HepG2 (cell line): ENCODE measurements around the gene EMC9. TPM values are rescaled to one million over a fixed set of nuclear protein-coding genes. Genes with fewer than 3 reads are reported as not detected.

ENCODE experiments used
- BRD4 ChIP-seq: sonication (generic); formaldehyde crosslinking; IDR thresholded peaks from 2 replicates; pipeline ENCODE4 v1.4.0; 2020; ENCODE audit warnings: missing genetic modification reagents
- DBP ChIP-seq: sonication (generic); formaldehyde crosslinking; IDR thresholded peaks from 2 replicates; pipeline ENCODE4 v1.4.0; 2020; ENCODE audit warnings: missing genetic modification reagents; ENCODE audit errors: not compliant biosample characterization
- EZH2 ChIP-seq: conservative IDR thresholded peaks from 2 replicates; pipeline ENCODE4 v1.6.1; 2012; ENCODE audit warnings: mild to moderate bottlenecking, low read depth, low read length, moderate library complexity
- FOSL1 ChIP-seq: sonication (generic); formaldehyde crosslinking; IDR thresholded peaks from 2 replicates; pipeline ENCODE4 v1.9.0; 2021; ENCODE audit warnings: missing genetic modification reagents, borderline replicate concordance
- GFI1 ChIP-seq: sonication (generic); formaldehyde crosslinking; IDR thresholded peaks from 2 replicates; pipeline ENCODE4 v1.5.0; 2020; ENCODE audit warnings: missing genetic modification reagents, mild to moderate bottlenecking, borderline replicate concordance
- GTF2F1 ChIP-seq: fragments of 150-350 bp; IDR thresholded peaks from 2 replicates; pipeline ENCODE4 v1.6.1; 2014; ENCODE audit warnings: low read length
- HDAC6 ChIP-seq: fragments of 200-600 bp; sonication (generic); IDR thresholded peaks from 2 replicates; pipeline ENCODE4 v1.7.0; 2017; ENCODE audit warnings: mild to moderate bottlenecking, antibody characterized with exemption, low read length, low read depth
- HMGA1 ChIP-seq: sonication (generic); formaldehyde crosslinking; conservative IDR thresholded peaks from 2 replicates; pipeline ENCODE4 v1.4.0; 2020; ENCODE audit warnings: missing genetic modification reagents
- KLF15 ChIP-seq: sonication (generic); formaldehyde crosslinking; IDR thresholded peaks from 2 replicates; pipeline ENCODE4 v1.8.1; 2023; ENCODE audit warnings: borderline replicate concordance, mild to moderate bottlenecking, inconsistent platforms, missing genetic modification reagents, mixed read lengths
- LRRFIP1 ChIP-seq: sonication (generic); formaldehyde crosslinking; conservative IDR thresholded peaks from 2 replicates; pipeline ENCODE4 v1.4.0; 2020; ENCODE audit warnings: missing genetic modification reagents
- MAFF ChIP-seq: IDR thresholded peaks from 2 replicates; pipeline ENCODE4 v1.6.1; 2011; ENCODE audit warnings: low read depth, low read length, improper control_type of control experiment
- MTA3 ChIP-seq: sonication (generic); formaldehyde crosslinking; IDR thresholded peaks from 2 replicates; pipeline ENCODE4 v1.4.0; 2020; ENCODE audit warnings: missing genetic modification reagents
- NCOR1 ChIP-seq: fragments of 200-600 bp; sonication (generic); IDR thresholded peaks from 2 replicates; pipeline ENCODE4 v1.7.0; 2017; ENCODE audit warnings: antibody characterized with exemption, low read length, borderline replicate concordance
- NR2F1 ChIP-seq, 2 experiments: fragments of 450-650 bp in 1 of 2; formaldehyde crosslinking in 1 of 2; IDR thresholded peaks; 2 replicates each; pipeline versions ENCODE4 v1.5.0 to v1.6.1; 2016 to 2020; ENCODE audit warnings: mild to moderate bottlenecking in 1 of 2, missing compliant biosample characterization in 1 of 2, missing genetic modification reagents in 1 of 2, moderate library complexity in 1 of 2
- POLR2AphosphoS2 ChIP-seq: IDR thresholded peaks from 2 replicates; pipeline ENCODE4 v1.6.1; 2011; ENCODE audit warnings: low read depth, low read length, improper control_type of control experiment
- PRPF4 ChIP-seq: fragments of 200-400 bp; formaldehyde crosslinking; IDR thresholded peaks from 2 replicates; pipeline ENCODE4 v1.6.1; 2016; ENCODE audit warnings: low read length, low read depth; ENCODE audit not compliant: poor library complexity, severe bottlenecking
- SETDB1 ChIP-seq: sonication (generic); formaldehyde crosslinking; IDR thresholded peaks from 2 replicates; pipeline ENCODE4 v1.5.1; 2020; ENCODE audit warnings: missing genetic modification reagents, mild to moderate bottlenecking, borderline replicate concordance
- SYNCRIP ChIP-seq: fragments of 200-400 bp; formaldehyde crosslinking; IDR thresholded peaks from 2 replicates; pipeline ENCODE4 v1.6.1; 2018; ENCODE audit warnings: mild to moderate bottlenecking, low read depth, low read length; ENCODE audit not compliant: insufficient read depth
- TBX3 ChIP-seq: fragments of 450-650 bp; IDR thresholded peaks from 2 replicates; pipeline ENCODE4 v1.6.1; 2017; ENCODE audit warnings: antibody characterized with exemption, mild to moderate bottlenecking, inconsistent platforms, borderline replicate concordance
- ZMAT3 ChIP-seq: sonication (generic); formaldehyde crosslinking; conservative IDR thresholded peaks from 2 replicates; pipeline ENCODE4 v1.7.0; 2021; ENCODE audit warnings: missing genetic modification reagents
- ZNF20 ChIP-seq: sonication (generic); formaldehyde crosslinking; IDR thresholded peaks from 2 replicates; pipeline ENCODE4 v1.4.0; 2020; ENCODE audit warnings: mild to moderate bottlenecking, moderate library complexity, missing genetic modification reagents
- ZNF207 ChIP-seq: fragments of 450-650 bp; IDR thresholded peaks from 2 replicates; pipeline ENCODE4 v1.6.1; 2016; ENCODE audit warnings: antibody characterized with exemption, borderline replicate concordance
- ZNF451 ChIP-seq: sonication (generic); formaldehyde crosslinking; IDR thresholded peaks from 2 replicates; pipeline ENCODE4 v1.5.0; 2020; ENCODE audit warnings: mild to moderate bottlenecking, missing genetic modification reagents
- ZNF563 ChIP-seq: sonication (generic); formaldehyde crosslinking; IDR thresholded peaks from 2 replicates; pipeline ENCODE4 v1.8.0; 2022; ENCODE audit warnings: mild to moderate bottlenecking, moderate library complexity, missing genetic modification reagents
- ZNF768 ChIP-seq: sonication (generic); formaldehyde crosslinking; IDR thresholded peaks from 2 replicates; pipeline ENCODE4 v1.4.0; 2020; ENCODE audit warnings: missing genetic modification reagents
- ZNF782 ChIP-seq: sonication (generic); formaldehyde crosslinking; IDR thresholded peaks from 2 replicates; pipeline ENCODE4 v1.4.0; 2020; ENCODE audit warnings: missing genetic modification reagents, mild to moderate bottlenecking, borderline replicate concordance
- ZNF790 ChIP-seq: sonication (generic); formaldehyde crosslinking; IDR thresholded peaks from 2 replicates; pipeline ENCODE4 v1.8.0; 2022; ENCODE audit warnings: missing genetic modification reagents, mild to moderate bottlenecking, borderline replicate concordance
- polyA plus RNA-seq, 8 experiments: library from polyadenylated mRNA; depleted of rRNA in 3 of 8; stranded (reverse) in 7 of 8; unstranded in 1 of 8; fragments of >200 nt; fragmentation: Illumina TruSeq in 4 of 8; extraction: Trizol in 4 of 8; gene quantifications; 2 replicates each; pipeline versions ENCODE4 v1.2.1 to v1.2.3, GENCODE V29; 2011 to 2016; ENCODE audit warnings: low read depth in 4 of 8, missing spikeins in 1 of 8, mixed read lengths in 1 of 8; ENCODE audit not compliant: insufficient read depth in 1 of 8
- total RNA-seq, 5 experiments: library from RNA; depleted of rRNA; stranded (reverse); fragments of >200 nt; fragmentation: Illumina TruSeq; extraction: Trizol; gene quantifications; 2 replicates each; pipeline ENCODE4 v1.2.3, GENCODE V29; 2016; ENCODE audit warnings: low read depth in 1 of 5
- TF ChIP-seq, protein P1 (sequence below): sonication (generic); formaldehyde crosslinking; IDR thresholded peaks from 2 replicates; pipeline ENCODE4 v1.8.1; 2022; ENCODE audit warnings: mild to moderate bottlenecking, missing genetic modification reagents

The EMC9 gene
- total and polyA plus RNA-seq, 2 of the 13 experiments (the other 11 are each of a cell fraction or from before 2014, with no cell fraction given) = 60.5 to 78.7 TPM

DNA sequence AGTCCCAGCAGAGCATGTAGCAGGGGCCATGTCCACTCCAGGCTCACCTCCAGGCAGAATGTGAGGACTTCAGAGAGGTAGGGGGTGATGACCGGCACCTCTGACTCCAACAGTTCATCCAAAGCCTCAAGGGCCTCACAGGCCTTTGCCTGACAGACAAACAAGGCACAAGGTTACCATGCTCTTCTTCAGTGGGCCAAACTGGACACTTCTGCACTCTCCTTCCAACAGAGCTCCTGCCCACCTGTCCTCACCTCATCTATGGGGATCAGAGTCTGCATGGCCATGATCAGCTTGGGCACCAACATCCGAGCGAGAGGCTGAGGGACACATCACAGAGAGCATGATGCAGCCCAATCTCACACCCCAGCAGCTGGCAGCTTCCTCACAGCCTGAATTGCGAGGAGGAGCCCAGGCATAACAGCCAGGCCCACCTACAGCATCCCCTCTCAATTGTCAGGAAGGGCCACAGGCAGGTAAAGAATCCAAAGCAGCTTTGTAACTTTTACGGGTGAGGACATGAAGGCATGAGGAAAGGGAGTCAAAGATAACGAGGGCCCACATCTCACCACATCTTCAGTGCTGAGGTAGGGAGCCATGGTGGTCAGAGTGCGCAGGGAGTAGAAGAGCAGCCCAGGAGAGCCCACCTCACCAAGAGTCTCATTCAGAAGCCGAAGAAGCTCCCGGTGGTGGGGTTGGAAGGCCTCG is 45.6 kb upstream of the EMC9 start (continued):
- TF ChIP-seq MTA3 (CRISPR knock-in tag) (no peak), ZNF790 (CRISPR knock-in tag) (no peak), DBP (CRISPR knock-in tag) (no peak), ZNF563 (CRISPR knock-in tag) (0 out of 2 replicates have a peak, but pooled peaks have one; percentile 35), KLF15 (no peak), SETDB1 (CRISPR knock-in tag) (no peak), BRD4 (CRISPR knock-in tag) (peak; percentile 53; the same call in 1 of the 2 replicates), NCOR1 (no peak), EZH2 (no peak), SYNCRIP (no peak), ZNF451 (CRISPR knock-in tag) (no peak), ZNF768 (CRISPR knock-in tag) (peak; percentile 31; the same call in 1 of the 2 replicates), ZMAT3 (CRISPR knock-in tag) (no peak), LRRFIP1 (CRISPR knock-in tag) (no peak), TBX3 (no peak), ZNF207 (0 out of 2 replicates have a peak, but pooled peaks have one; percentile 47), NR2F1 (CRISPR knock-in tag; IDR thresholded peaks at IDR 0.05) (no peak), GFI1 (CRISPR knock-in tag) (no peak), HDAC6 (no peak), POLR2AphosphoS2 (no peak), GTF2F1 (no peak), MAFF (no peak), FOSL1 (no peak), HMGA1 (CRISPR knock-in tag) (no peak), ZNF782 (no peak), ZNF20 (CRISPR knock-in tag) (no peak), PRPF4 (no peak)
- TF ChIP-seq, protein P1, sequence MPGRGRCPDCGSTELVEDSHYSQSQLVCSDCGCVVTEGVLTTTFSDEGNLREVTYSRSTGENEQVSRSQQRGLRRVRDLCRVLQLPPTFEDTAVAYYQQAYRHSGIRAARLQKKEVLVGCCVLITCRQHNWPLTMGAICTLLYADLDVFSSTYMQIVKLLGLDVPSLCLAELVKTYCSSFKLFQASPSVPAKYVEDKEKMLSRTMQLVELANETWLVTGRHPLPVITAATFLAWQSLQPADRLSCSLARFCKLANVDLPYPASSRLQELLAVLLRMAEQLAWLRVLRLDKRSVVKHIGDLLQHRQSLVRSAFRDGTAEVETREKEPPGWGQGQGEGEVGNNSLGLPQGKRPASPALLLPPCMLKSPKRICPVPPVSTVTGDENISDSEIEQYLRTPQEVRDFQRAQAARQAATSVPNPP (CRISPR knock-in tag) = no peak
